ENCODE results near the gene KPTN.

The KPTN gene

GRCh38 chr19:47467914-47468313 lies 16.1 kb downstream of the KPTN start:
- DNase-seq (ENCODE audit: low read depth) = no peak

DNA sequence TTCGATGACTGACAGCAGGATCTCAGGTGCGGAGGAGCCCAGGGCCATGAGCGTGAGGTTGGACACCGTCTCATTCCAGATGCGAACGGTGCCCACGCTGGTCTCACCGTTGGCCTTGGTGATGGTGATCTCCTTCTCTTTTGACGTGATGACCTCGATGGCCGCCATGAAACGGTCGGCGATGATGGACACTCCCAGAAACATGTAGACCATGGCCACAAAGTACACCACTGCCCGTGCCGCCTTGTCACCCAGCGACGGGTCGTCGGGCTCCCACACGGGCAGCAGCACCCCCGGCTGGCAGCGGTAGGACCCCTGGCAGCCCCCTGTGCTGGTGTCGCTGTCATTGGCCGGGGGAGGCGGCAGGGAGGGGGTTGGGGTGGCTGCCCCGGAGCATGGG lies 18.1 kb downstream of the KPTN start:
- DNase-seq (ENCODE audit: low read depth) = no peak

- DNase-seq (ENCODE audit: low read depth) = no peak
These were observed 19.2 kb downstream of the KPTN start for GRCh38 chr19:47464675-47465419.

GRCh38 chr19:47461876-47462275 lies 22.1 kb downstream of the KPTN start:
- DNase-seq (ENCODE audit: low read depth) = no peak

- DNase-seq (ENCODE audit: low read depth) = no peak
These were observed 24.5 kb downstream of the KPTN start for GRCh38 chr19:47459477-47459876.

DNA sequence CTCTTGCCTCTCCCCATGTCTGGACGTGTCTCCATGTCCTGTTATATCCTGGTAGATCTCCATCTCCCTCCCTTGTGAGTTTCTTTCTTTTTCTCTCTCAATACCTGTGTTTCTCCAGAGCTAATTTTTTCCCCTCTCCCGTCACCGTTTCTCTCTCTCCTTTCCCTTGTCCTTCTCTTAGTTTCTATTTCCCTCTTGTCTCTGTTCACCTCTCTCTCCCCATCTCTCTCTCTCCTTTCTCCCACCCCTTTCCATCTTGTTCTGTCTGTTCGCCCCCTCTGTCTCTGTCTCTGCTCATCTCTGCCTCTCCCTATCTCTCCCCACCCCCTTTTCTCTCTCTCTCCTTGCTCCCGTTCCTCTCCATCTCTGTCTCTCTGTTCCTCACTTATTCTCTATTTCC lies 25.3 kb downstream of the KPTN start:
- DNase-seq (ENCODE audit: low read depth) = no peak

DNA sequence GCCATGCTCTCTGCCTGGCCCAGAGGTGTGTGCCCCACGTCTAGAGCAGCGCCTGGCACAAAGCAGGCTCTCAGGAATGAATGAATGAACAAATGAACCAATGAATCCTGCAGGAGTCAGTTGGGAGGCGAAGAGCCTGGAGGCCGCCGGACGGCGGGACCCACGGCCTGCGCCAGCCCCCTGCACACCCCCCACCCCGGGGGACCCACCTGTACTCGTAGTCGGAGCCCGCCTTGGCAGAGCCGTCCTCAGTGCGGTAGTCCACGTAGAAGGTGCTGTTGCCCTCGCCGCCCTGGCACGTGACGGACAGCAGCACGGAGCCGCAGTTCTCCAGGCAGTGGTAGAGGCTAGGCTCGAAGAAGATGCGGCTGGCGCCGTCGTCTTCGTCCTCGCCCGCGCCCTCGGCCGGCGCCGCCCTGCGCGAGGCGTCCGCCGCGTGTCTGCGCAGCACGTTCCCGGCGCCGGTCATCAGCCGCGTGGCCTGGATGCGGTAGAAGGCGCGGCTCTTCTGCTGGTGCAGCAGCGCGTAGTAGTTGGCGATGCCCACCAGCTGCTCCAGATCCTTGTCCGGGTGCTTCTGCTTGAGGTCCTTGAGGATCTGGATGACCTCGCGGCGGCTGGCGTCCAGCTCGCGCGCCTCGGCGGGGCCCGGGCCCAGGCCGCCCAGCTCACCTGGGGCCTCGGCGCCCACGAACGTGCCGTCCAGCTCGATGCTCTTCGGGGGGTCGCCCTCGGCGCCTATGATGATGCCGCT lies 27.1 kb downstream of the KPTN start:
- no peak for DNase-seq (ENCODE audit: low read depth)

GRCh38 chr19:47450478-47450877 lies 33.5 kb downstream of the KPTN start:
- DNase-seq (ENCODE audit: low read depth) = no peak

- DNase-seq (ENCODE audit: low read depth) = no peak
These were observed 35.7 kb downstream of the KPTN start for GRCh38 chr19:47448360-47448727.

- no peak for DNase-seq (ENCODE audit: low read depth)
These were observed 36.3 kb downstream of the KPTN start for GRCh38 chr19:47447470-47448359.

- DNase-seq (ENCODE audit: low read depth) = no peak
These were observed 37.2 kb downstream of the KPTN start for GRCh38 chr19:47446534-47447469.

DNA sequence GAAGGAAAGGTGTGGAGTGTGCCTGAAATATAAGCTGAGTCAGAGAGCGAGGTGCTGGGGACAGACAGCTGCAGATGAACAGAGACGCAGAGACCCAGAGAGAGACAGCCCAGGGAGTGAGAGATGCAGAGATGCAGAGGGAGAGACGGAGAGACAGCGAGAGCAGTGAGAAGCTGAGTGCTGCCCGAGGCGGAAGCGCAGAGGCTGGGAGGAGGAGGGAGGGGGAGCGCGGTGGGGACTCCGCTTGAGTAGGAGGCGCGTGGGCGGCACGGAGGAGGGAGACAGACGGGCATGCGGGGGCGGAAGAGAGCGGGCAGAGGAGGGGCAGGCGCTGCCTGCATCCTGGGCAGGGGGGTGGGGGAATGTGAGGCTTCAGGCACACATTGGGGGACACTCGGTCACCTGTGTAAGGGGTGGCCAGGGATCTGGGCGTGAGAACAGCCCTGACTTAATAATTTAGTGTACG lies 38.0 kb downstream of the KPTN start:
- DNase-seq (ENCODE audit: low read depth) = no peak

DNA sequence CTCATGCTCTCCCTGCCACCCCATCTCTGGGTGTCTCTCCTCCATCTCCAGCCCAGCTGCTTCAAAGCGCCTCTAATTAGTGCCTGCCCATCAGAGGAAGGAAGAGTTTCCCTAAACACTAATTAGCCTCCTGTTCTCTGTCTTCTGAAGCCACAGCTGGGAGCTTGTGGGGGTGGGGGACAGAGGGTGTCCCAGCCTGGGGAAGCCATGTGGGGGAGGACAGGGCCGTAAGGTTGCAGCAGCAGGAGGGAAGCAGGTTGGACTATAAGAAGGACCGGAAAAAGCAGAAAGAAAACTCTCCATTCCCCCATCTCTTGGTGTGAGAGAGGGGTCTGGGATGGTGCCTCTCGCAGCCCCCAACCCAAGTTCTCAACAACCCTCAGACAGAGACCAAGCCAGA lies 38.5 kb downstream of the KPTN start:
- no peak for DNase-seq (ENCODE audit: low read depth)

GRCh38 chr19:47444388-47444821 lies 39.6 kb downstream of the KPTN start:
- DNase-seq (ENCODE audit: low read depth) = no peak

GRCh38 chr19:47443331-47443730 lies 40.7 kb downstream of the KPTN start:
- DNase-seq (ENCODE audit: low read depth) = no peak

- no peak for DNase-seq (ENCODE audit: low read depth)
These were observed 45.2 kb downstream of the KPTN start for GRCh38 chr19:47438793-47439220.

DNA sequence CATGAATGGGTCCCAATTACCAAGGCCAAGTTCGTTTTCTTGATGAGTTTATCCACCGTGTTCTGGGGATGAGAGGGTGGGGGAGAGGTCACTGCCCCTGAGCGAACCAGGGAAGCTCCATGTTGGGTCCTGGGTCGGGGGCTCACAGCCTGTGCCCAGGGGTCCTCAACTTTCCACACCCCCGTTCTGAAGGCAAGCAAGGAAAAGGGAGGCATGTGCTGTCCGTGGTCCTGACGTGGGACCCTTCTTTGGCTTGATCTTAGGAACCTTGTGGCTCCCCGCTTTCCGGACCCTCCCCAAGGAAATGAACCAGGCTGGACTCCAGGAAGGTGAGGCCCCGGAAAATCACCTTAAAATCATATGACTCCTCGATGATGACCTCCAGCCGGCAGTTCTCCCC lies 46.5 kb downstream of the KPTN start:
- DNase-seq (ENCODE audit: low read depth) = no peak

DNA sequence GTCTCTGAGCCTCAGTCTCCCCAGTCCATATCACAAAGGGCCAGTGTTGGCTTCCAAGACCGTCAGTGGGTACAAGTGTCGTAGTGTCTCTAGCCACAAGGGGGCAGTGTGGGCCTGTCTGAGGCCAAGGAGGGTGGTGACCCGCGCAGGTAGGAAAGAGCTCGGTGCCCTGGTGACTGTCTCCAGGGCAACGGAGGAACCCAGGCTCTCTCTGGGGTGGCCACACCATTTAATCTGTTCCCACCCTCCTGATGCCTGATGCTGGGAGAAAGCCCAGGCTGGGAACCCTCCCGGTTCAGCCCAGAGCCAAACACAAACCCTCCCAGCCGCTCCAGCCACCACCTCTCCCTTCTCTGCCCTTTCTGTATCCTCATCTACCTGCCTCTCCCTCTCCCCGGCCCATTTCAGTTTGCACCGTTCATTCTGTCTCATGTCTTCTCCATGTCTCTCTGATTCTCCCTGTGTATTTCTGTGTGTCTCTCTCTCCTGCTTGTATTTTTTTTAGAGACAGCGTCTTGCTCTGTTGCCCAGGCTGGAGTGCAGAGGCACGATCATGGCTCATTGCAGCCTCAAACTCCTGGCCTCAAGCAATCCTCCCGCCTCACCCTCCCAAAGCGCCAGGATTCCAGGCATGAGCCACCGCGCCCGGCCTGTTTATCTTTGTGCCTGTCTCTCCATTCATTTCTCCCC lies 47.2 kb downstream of the KPTN start:
- DNase-seq (ENCODE audit: low read depth) = no peak

GRCh38 chr19:47435883-47436417 lies 48.1 kb downstream of the KPTN start:
- no peak for DNase-seq (ENCODE audit: low read depth)

DNA sequence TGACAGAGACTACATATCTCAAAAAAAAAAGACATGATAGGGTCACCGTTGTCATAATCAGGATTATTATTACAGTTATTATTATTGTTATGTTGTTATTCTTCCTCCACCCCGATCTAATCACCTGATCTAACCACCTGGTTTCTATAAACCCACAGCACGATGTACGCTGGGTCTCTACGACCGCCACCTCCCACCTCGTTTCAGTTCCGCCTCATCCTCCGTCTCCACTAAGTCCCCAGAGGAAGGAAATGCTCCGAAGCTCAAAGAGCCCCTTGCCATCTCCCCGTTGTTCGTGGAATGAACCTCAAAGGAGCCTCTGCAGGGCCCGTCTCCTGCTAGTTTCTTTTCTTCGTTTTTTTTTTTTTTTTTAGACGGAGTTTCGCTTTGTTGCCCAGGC lies 48.8 kb downstream of the KPTN start:
- no peak for DNase-seq (ENCODE audit: low read depth)
